Measurements from ENCODE around the gene TSPAN19.
"Not testable (repeated sequence)": the region's sequence is repeated elsewhere in the genome, so short reads cannot be mapped to it uniquely, and the experiment has no call there.

TSPAN19 gene

GRCh38 chr12:85036234-85036707 lies at the start of gene TSPAN19, which contains the start of gene LRRIQ1:
Gene TSPAN19, minus strand, starts transcription at chr12:85036277. Its CDS starts 6,331 bp downstream, at chr12:85029946.
Gene LRRIQ1, plus strand, starts transcription at chr12:85036351. Its CDS starts 1,826 bp downstream, at chr12:85038177.
- DNase-seq (ENCODE audit: low spot score) = peak; percentile 86

DNA sequence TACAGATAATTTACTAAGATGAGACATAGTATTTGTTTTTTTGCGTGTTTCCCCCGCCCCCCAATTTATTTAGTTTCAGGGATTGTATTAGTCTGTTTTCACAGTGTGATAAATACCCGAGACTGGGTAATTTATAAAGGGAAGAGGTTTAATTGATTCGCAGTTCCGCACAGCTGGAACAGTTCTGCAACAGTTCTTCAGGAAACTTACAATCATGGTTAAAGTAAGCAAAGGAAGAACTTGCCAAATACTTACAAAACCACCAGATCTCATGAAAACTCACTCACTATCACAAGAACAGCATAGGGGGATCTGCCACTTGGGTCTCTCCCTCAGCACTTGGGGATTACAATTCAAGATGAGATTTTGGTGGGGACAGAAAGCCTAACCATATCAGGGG lies 49.0 kb upstream of the TSPAN19 start:
- no peak for DNase-seq (ENCODE audit: low spot score)

DNA sequence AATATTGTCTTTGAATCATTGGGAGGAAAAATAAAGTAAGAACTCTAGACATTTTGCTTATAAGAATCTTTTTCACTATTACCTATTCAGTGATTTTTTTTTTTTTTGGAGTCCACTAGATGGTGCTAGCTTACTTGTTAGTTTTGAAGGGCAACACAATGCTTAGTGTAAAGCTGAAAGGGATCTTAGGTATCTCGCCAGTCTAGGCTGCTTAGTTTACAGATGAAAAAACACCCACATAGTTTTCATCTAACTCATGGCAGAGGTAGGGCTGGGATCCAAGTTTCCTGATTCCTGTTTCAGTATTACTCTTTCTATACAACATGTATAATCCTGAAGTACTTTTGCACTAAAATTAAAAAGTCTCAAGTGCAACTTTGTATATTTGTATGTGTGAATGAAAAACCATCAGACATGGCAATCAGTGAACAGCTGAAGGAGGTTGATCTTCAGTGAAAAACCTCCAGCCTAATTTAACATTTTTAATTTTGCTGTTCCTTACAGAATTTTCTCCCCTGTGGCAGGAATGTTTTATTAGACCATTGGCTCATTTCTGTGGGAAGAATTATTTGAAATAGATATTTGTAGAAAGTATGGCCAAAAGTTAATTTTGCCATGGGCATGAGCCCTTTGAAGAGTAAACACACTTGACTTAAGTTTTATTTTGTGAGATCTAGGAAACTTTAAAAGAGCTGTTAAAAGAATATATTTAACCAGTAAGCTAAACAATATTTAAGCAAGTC lies 40.8 kb upstream of the TSPAN19 start:
- peak; percentile 7 for DNase-seq (ENCODE audit: low spot score)

DNA sequence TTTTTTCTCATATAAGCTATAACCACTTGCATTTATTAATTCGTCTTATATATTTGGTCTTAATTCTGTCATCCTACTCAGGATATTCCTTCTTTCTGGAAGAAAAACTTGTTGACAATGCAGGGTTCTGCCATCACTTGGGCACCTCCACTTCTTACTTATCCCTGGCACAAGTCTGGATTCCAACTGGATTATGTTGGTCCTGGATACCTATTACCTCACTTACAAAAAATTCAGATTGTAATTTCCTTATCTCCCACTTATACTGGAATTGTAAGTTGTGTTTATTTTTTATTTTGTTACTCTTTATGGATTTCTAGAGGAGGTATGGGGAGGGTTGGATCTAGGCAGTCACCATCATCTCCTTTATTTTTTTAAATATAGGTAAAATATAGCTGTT lies 36.7 kb upstream of the TSPAN19 start:
- DNase-seq (ENCODE audit: low spot score) = no peak

GRCh38 chr12:85065837-85066482 lies 29.9 kb upstream of the TSPAN19 start:
- no peak for DNase-seq (ENCODE audit: low spot score)

- DNase-seq (ENCODE audit: low spot score) = no peak
Measured at GRCh38 chr12:85060916-85061315, 24.8 kb upstream of the TSPAN19 start.

DNA sequence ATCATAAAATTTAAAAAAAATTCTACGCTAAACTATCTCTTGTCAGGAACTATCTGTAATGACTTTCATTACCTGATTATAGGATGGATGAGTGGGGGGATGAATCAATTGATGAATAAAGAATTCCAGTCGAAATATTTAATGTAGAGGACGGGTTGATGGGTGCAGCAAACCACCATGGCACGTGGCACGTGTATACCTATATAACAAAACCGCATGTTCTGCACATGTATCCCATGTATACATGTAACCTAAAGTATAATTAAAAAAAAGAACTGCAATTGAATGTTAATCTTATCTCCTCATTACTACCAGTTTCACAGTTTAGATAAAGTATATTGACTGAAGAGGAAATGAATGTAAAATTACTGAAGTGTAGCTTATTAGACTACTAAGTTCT lies 23.5 kb upstream of the TSPAN19 start:
- no peak for DNase-seq (ENCODE audit: low spot score)

- DNase-seq (ENCODE audit: low spot score) = no peak
Measured at GRCh38 chr12:85058339-85058738, 22.3 kb upstream of the TSPAN19 start.

GRCh38 chr12:85057370-85057963 lies 21.4 kb upstream of the TSPAN19 start:
- peak; percentile 14 for DNase-seq (ENCODE audit: low spot score)

- DNase-seq (ENCODE audit: low spot score) = no peak
Measured at GRCh38 chr12:85043829-85044228, 7.8 kb upstream of the TSPAN19 start.

DNA sequence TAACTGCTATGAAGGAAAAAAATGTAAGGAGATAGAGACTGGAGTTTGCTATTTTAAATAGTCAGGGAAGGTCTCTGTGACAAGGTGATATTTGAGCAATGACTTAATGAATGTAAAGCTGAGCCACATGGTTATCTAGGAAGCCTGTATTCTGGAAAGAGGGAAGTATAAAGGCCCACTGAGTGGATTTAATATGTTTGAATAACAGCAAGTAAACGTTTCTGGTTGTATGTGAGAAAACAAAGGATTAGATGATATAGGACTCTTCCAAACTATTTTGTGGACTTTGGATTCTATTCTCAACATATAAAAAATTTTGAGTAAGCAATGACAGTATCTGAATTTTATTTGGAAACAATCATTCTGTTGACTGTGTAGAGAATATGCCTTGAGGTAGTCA lies 5.3 kb upstream of the TSPAN19 start:
- DNase-seq (ENCODE audit: low spot score) = no peak

GRCh38 chr12:85036733-85037132 lies 656 bp upstream of the TSPAN19 start:
- DNase-seq (ENCODE audit: low spot score) = no peak

DNA sequence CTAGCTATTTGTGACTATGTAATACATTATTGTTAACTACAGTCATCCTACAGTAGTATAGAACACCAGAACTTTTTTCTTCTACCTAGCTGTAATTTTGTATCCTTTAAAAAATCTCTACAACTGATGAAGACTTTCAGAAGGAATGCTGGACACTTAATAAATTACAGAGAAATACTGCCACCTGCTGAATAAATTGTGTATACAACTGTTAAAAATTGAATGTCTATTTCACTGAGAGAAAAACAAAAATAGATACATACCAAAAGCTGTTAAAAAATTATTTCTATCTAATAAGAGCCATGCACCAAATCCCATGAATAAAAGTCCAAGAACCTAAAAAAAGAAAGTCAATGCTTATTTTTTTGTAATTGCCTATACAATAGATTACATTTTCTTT lies 6.6 kb downstream of the TSPAN19 start:
- peak; percentile 16 for DNase-seq (ENCODE audit: low spot score)

DNA sequence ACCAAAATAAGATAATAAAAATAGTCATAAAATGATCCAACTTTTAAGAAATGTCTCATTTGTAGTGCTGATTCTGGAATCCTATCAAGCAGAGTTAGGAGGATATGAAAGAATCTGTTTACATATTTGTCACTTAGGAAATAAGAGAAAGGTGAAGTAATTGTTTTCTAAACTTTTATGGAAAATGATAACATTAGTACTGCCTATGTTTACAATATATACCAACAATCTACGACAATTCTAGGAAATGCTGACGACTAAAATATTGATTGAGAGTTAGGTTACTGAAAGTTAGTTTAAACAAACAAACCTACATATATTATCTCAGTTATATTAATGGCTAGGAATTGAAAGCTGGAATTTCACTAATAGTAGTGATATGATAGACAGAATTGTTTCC lies 18.0 kb downstream of the TSPAN19 start:
- DNase-seq (ENCODE audit: low spot score) = no peak

DNA sequence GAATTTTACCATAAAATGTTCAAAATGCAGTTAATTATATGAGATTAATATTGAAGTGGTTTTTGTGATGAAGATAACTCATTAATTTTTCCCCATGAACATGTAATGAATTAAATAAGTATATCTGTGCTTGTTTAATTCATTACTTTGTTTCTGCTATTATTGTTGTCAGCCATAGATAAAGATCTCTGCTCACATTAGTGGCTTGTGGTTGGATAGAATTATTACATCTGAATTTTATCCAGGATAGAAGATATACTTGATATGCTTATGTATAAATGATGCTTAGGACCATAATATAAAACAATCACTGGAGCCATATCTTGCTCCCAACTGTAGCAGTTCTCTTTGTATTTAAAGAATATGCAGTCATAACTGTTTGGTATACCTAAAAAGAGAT lies 18.5 kb downstream of the TSPAN19 start:
- no peak for DNase-seq (ENCODE audit: low spot score)

DNA sequence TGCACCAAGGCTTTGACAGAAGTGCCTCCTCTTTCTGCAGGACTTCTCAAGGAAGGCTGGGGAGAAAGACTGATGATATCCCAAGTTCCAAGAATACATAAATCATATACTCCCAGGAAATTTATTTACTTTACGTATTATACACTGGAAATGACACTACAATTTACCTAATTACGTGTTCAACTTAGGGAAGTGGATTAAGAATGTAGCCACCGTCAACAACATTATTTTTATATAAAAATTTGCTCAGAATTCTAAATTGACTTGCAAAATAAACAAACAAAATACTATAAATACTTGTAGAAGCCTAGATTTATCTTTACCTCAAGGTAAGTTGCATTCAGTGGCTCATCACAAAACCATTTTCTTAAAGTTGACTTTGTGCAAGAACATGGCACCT lies 18.9 kb downstream of the TSPAN19 start:
- DNase-seq (ENCODE audit: low spot score) = no peak

- DNase-seq (ENCODE audit: low spot score) = peak; percentile 67
Measured at GRCh38 chr12:85016413-85016812, 19.7 kb downstream of the TSPAN19 start.

- DNase-seq (ENCODE audit: low spot score) = no peak
Measured at GRCh38 chr12:85007836-85008235, 28.2 kb downstream of the TSPAN19 start.

DNA sequence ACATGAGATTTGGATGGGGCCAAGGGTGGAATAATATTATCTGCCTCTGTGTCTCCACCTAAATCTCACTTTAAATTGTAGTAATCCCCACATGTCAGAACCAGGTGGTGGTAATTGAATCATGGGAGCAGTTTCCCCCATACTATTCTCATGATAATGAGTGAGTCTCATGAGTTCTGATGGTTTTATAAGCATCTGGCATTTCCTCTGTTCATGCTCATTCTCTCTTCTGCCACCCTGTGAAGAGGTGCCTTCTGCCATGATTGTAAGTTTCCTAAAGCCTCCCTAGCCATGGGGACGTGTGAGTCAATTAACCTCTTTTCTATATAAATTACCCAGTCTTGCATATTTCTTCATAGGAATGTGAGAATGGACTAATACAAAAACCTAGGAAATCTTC lies 29.9 kb downstream of the TSPAN19 start:
- no peak for DNase-seq (ENCODE audit: low spot score)

DNA sequence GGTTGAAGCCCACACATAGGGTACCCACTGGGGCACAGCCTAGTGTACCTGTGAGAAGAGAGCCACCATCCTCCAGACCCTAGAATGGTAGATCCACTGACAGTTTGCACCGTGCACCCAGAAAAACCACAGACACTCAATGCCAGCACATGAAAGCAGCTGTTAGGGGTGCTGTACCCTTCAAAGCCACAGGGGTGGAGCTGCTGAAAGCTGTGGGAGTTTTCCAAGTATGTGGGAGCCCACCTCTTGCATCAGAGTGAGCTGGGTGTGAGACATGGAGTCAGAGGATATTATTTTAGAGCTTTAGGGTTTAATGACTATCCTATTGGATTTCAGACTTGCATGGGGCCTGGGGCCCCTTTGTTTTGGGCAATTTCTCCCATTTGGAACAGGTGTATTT lies 30.5 kb downstream of the TSPAN19 start:
- DNase-seq (ENCODE audit: low spot score) = no peak

GRCh38 chr12:85005047-85005446 lies 31.0 kb downstream of the TSPAN19 start:
- not testable (repeated sequence) for DNase-seq (ENCODE audit: low spot score)

DNA sequence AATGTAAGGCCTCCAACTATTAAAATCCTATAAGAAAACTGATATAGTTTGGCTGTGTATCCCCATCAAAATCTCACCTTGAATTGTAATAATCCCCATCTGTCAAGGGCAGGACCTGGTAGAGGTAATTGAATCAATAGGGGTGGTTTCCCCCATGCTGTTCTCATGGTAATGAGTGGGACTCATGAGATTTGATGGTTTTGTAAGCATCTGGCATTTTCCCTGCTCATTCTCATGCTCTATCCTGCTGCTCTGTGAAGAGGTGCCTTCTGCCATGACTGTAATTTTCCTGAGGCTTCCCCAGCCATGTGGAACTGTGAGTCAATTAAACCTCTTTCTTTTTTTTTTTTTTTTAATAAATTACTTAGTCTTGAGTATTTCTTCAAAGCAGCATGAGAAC lies 31.9 kb downstream of the TSPAN19 start:
- DNase-seq (ENCODE audit: low spot score) = no peak

DNA sequence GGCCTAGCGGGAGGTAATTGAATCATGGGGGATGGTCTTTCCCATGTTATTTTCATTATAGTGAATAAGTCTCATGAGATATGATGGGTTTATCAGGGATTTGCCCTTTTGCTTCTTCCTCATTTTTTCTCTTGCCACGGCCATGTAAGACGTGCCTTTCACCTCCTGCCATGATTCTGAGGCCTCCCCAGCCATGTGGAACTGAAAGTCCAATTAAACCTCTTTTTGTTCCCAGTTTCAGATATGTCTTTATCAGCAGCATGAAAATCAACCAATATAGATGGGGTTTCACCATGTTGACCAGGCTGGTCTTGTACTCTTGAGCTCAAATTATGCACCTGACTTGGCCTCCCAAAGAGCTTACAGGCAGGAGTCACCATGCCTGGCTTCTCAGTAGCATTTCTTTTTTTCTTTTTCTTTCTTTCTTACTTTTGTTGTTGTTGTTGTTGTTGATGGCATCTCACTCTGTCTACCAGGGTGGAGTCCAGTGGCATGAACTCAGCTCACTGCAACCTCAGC lies 33.2 kb downstream of the TSPAN19 start:
- DNase-seq (ENCODE audit: low spot score) = no peak

All from putamen (tissue), 1 donor.